ENCODE results near the gene LARGE1. TPM values are rescaled to one million over a fixed set of nuclear protein-coding genes. Genes with fewer than 3 reads are reported as not detected.

The LARGE1 gene
- total and polyA plus RNA-seq, 2 donors (not counting 1 experiment from before 2014, with no cell fraction given) = 14.1 to 19.2 TPM

DNA sequence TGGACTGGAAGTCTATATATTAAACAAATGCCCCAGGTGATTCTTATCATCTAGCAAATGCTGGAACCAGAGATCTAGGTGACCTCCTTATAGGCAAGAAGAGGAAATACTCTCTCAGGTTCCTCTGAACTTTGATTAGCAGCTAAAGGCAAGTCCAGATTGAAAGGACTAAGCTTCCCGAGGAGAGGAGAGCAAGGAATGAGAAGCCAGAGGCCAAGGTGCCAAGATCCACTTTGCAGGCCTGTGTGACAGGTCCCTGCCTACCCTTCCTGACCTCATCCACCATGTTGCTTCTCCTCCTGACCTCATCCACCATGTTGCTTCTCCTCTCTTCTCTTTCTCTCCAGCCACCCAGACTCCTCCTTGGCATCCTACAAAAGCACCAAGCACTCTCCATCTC lies 173.2 kb downstream of the LARGE1 start:
- Histone ChIP-seq H3K27me3 (ENCODE audit: control insufficient read depth, insufficient read depth, low read length) (no peaks in the 10 kb centered on the region), H3K4me3 (replicated peaks in 1 of 4; ENCODE audit: control extremely low read depth in 1 of 4, insufficient read depth in 1 of 4, low read depth in 3 of 4, low read length in 4 of 4) (no peak overlapping the region), H3K36me3 (ENCODE audit: control insufficient read depth, insufficient read depth, low read length) (no peaks in the 10 kb centered on the region), H4K20me1 (ENCODE audit: control insufficient read depth, extremely low read depth, insufficient read depth, low read length) (no peaks in the 10 kb centered on the region), H3K27ac (ENCODE audit: insufficient read depth, low read length) (no peak overlapping the region), H3K9me3 (ENCODE audit: control insufficient read depth, insufficient read depth, low read depth, low read length) (no peaks in the 10 kb centered on the region), H3K79me2 (ENCODE audit: control insufficient read depth, insufficient read depth, low read length) (no peaks in the 10 kb centered on the region), H3K4me2 (ENCODE audit: extremely low read depth, insufficient read depth, low read length) (no peak overlapping the region), H2AFZ (ENCODE audit: low read length) (no peak overlapping the region), H3K4me1 (ENCODE audit: control insufficient read depth, extremely low read depth, insufficient read depth, low read length) (no peaks in the 10 kb centered on the region), H3K9ac (ENCODE audit: insufficient read depth, low read length) (no peak overlapping the region)
- DNase-seq (ENCODE audit: low read depth in 2 of 2) = no peak
- TF ChIP-seq, protein P1, sequence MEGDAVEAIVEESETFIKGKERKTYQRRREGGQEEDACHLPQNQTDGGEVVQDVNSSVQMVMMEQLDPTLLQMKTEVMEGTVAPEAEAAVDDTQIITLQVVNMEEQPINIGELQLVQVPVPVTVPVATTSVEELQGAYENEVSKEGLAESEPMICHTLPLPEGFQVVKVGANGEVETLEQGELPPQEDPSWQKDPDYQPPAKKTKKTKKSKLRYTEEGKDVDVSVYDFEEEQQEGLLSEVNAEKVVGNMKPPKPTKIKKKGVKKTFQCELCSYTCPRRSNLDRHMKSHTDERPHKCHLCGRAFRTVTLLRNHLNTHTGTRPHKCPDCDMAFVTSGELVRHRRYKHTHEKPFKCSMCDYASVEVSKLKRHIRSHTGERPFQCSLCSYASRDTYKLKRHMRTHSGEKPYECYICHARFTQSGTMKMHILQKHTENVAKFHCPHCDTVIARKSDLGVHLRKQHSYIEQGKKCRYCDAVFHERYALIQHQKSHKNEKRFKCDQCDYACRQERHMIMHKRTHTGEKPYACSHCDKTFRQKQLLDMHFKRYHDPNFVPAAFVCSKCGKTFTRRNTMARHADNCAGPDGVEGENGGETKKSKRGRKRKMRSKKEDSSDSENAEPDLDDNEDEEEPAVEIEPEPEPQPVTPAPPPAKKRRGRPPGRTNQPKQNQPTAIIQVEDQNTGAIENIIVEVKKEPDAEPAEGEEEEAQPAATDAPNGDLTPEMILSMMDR (conservative IDR thresholded peaks at IDR 0.05 in 1 of 2, IDR thresholded peaks at IDR 0.05 in 1 of 2; ENCODE audit: low read depth in 1 of 2, low read length in 2 of 2) = no peak
- no peak for TF ChIP-seq EZH2 (IDR thresholded peaks at IDR 0.05; ENCODE audit: low read length, missing control alignments)

DNA sequence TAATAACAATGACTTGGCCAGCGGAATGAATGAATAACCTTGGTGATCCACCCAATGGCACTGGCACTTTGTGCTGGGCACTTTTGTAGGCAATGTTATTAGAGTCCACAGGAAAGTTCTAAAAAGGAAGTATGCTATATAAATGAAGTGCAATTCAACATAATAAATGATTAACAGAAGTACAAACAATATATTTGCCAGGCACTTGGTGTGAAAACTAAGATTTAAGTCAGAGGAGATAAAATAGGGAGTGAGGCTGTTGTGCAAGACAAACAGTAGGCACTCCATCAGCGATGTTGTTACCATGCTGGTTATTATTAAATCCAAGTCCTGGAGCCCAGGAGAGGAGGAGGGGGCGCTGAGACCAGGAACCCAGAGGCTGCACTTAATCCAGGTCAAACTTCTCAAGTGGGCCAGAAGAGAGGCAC lies 173.8 kb downstream of the LARGE1 start:
- no peaks in the 10 kb centered on the region for H3K36me3 ChIP-seq (ENCODE audit: control insufficient read depth, insufficient read depth, low read length)
- no peak overlapping the region for H2AFZ ChIP-seq (ENCODE audit: low read length)
- H3K4me2 ChIP-seq (ENCODE audit: extremely low read depth, insufficient read depth, low read length) = no peak overlapping the region
- H3K4me3 ChIP-seq (replicated peaks in 1 of 4; ENCODE audit: control extremely low read depth in 1 of 4, insufficient read depth in 1 of 4, low read depth in 3 of 4, low read length in 4 of 4) = no peak overlapping the region
- no peaks in the 10 kb centered on the region for H4K20me1 ChIP-seq (ENCODE audit: control insufficient read depth, extremely low read depth, insufficient read depth, low read length)
- TF ChIP-seq, protein P1 (conservative IDR thresholded peaks at IDR 0.05 in 1 of 2, IDR thresholded peaks at IDR 0.05 in 1 of 2; ENCODE audit: low read depth in 1 of 2, low read length in 2 of 2) = no peak
- TF ChIP-seq EZH2 (IDR thresholded peaks at IDR 0.05; ENCODE audit: low read length, missing control alignments) = no peak
- H3K27me3 ChIP-seq (ENCODE audit: control insufficient read depth, insufficient read depth, low read length) = no peaks in the 10 kb centered on the region
- no peaks in the 10 kb centered on the region for H3K4me1 ChIP-seq (ENCODE audit: control insufficient read depth, extremely low read depth, insufficient read depth, low read length)
- H3K9ac ChIP-seq (ENCODE audit: insufficient read depth, low read length) = no peak overlapping the region
- H3K79me2 ChIP-seq (ENCODE audit: control insufficient read depth, insufficient read depth, low read length) = no peaks in the 10 kb centered on the region
- H3K27ac ChIP-seq (ENCODE audit: insufficient read depth, low read length) = no peak overlapping the region
- DNase-seq (ENCODE audit: low read depth in 2 of 2) = no peak
- no peaks in the 10 kb centered on the region for H3K9me3 ChIP-seq (ENCODE audit: control insufficient read depth, insufficient read depth, low read depth, low read length)

DNA sequence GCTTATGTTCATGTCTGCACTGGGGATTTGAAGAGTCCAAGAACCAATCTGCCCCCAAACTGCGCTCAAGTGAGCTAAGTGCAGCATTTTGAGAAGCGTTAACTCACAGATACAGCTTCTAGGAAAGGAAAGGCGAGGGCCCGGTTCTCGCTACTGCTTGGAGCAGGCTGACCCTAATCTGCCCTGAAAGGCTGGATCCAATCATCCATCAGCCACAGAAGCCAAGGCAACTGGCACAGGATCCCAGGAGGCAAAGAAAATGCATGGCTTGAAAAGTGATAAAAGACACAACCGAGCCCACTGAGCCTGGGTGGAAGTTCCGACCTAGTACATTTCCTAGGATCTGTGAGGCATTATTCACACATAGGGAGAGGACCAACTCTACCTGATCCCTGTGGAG lies 174.8 kb downstream of the LARGE1 start:
- Histone ChIP-seq H3K79me2 (ENCODE audit: control insufficient read depth, insufficient read depth, low read length) (no peaks in the 10 kb centered on the region), H3K4me2 (ENCODE audit: extremely low read depth, insufficient read depth, low read length) (no peak overlapping the region), H3K36me3 (ENCODE audit: control insufficient read depth, insufficient read depth, low read length) (no peaks in the 10 kb centered on the region), H4K20me1 (ENCODE audit: control insufficient read depth, extremely low read depth, insufficient read depth, low read length) (no peaks in the 10 kb centered on the region), H2AFZ (ENCODE audit: low read length) (no peak overlapping the region), H3K9me3 (ENCODE audit: control insufficient read depth, insufficient read depth, low read depth, low read length) (no peaks in the 10 kb centered on the region), H3K27me3 (ENCODE audit: control insufficient read depth, insufficient read depth, low read length) (no peaks in the 10 kb centered on the region), H3K27ac (ENCODE audit: insufficient read depth, low read length) (no peak overlapping the region), H3K4me3 (replicated peaks in 1 of 4; ENCODE audit: control extremely low read depth in 1 of 4, insufficient read depth in 1 of 4, low read depth in 3 of 4, low read length in 4 of 4) (no peak overlapping the region), H3K4me1 (ENCODE audit: control insufficient read depth, extremely low read depth, insufficient read depth, low read length) (no peaks in the 10 kb centered on the region), H3K9ac (ENCODE audit: insufficient read depth, low read length) (no peak overlapping the region)
- DNase-seq (ENCODE audit: low read depth in 2 of 2) = no peak
- no peak for TF ChIP-seq EZH2 (IDR thresholded peaks at IDR 0.05; ENCODE audit: low read length, missing control alignments)

Measured in fibroblast of lung (primary cell).